ENCODE data around the gene SDF4.

DNA sequence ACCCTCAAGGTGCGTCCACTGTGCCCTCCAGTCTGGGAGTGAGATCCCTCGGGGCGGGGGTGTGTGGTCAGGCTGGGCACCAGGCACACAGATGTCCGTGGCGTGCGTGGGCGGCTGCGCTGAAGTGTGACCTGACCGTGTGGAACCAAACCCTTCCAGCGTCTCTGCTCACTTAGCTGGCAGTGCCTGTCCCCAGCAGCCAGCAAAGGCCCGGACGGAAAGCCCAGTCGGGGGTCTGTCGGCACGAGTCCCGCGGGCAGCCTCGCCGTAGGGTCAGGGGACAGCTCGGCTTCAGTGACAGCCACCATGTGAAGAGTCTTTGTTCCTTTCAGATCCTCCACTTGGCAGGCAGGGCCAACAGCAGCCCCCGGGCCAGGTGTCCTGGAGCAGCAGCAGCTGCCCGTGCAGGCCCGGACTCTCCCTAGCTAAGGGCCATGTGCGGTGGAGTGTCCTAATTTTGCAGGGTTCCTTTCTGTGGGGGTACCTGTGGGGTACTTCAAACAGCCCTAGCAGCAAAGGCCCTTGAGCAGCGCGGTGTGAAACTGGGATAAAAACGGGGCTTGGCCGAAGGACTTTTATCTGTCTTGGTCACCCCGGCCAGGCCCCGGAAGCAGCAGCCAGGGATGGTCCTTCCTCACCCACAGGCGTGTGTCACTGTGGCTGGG lies 46.6 kb downstream of the SDF4 start:
- TF ChIP-seq, protein P1, sequence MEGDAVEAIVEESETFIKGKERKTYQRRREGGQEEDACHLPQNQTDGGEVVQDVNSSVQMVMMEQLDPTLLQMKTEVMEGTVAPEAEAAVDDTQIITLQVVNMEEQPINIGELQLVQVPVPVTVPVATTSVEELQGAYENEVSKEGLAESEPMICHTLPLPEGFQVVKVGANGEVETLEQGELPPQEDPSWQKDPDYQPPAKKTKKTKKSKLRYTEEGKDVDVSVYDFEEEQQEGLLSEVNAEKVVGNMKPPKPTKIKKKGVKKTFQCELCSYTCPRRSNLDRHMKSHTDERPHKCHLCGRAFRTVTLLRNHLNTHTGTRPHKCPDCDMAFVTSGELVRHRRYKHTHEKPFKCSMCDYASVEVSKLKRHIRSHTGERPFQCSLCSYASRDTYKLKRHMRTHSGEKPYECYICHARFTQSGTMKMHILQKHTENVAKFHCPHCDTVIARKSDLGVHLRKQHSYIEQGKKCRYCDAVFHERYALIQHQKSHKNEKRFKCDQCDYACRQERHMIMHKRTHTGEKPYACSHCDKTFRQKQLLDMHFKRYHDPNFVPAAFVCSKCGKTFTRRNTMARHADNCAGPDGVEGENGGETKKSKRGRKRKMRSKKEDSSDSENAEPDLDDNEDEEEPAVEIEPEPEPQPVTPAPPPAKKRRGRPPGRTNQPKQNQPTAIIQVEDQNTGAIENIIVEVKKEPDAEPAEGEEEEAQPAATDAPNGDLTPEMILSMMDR (conservative IDR thresholded peaks at IDR 0.05; ENCODE audit: low read depth in 2 of 2) = no peak
- TF ChIP-seq EZH2 (IDR thresholded peaks at IDR 0.05; ENCODE audit: low read depth, unreplicated experiment) = no peak
